ENCODE results near the gene ADD3. TPM values are rescaled to one million over a fixed set of nuclear protein-coding genes. Genes with fewer than 3 reads are reported as not detected.

ADD3 gene
- total RNA-seq, 4 donors from 2014 or later = 257 to 644 (median 358) TPM

GRCh38 chr10:110144507-110144906 is 136.7 kb downstream of the ADD3 start:
- Histone ChIP-seq H3K4me1 (peaks cover 8 to 10% of the 10 kb centered on the region in 2 donors), H3K36me3 (no peaks in the 10 kb centered on the region), H3K27ac (no peak overlapping the region), H3K9me3 (no peaks in the 10 kb centered on the region), H3K27me3 (no peaks in the 10 kb centered on the region), H3K4me3 (replicated peaks in 1 of 3) (no peak overlapping the region)
- TF ChIP-seq CTCF (IDR thresholded peaks at IDR 0.05) (no peak), POLR2A (IDR thresholded peaks at IDR 0.05) (no peak)
- WGBS, 2 donors = 68 to 85% methylated on average over 1 of the region's 1 CpG
- intact Hi-C loops (cut with DNase I) = loop anchor here (5.0 kb wide), 1 partner anchor 63 kb away; the partner anchor contains the start of gene MXI1
- DNase-seq = no peak

GRCh38 chr10:110147961-110148360 is 140.2 kb downstream of the ADD3 start:
- Histone ChIP-seq H3K36me3 (no peaks in the 10 kb centered on the region), H3K4me3 (replicated peaks in 1 of 3) (no peak overlapping the region), H3K9me3 (no peaks in the 10 kb centered on the region), H3K4me1 (peaks cover 0 to 4% of the 10 kb centered on the region in 2 donors), H3K27ac (no peak overlapping the region), H3K27me3 (no peaks in the 10 kb centered on the region)
- intact Hi-C loops (cut with DNase I) = no loop called here
- 29 to 44% methylated on average over 8 of the region's 8 CpGs for WGBS, 2 donors
- DNase-seq = no peak
- no peak for TF ChIP-seq CTCF (IDR thresholded peaks at IDR 0.05)
- TF ChIP-seq POLR2A (IDR thresholded peaks at IDR 0.05) = no peak

GRCh38 chr10:110149259-110149658 is 141.5 kb downstream of the ADD3 start:
- H3K27ac ChIP-seq = no peak overlapping the region
- intact Hi-C loops (cut with DNase I) = no loop called here
- no peaks in the 10 kb centered on the region for H3K27me3 ChIP-seq
- DNase-seq = no peak
- H3K36me3 ChIP-seq = no peaks in the 10 kb centered on the region
- no peak overlapping the region for H3K4me3 ChIP-seq (replicated peaks in 1 of 3)
- peaks cover 0 to 4% of the 10 kb centered on the region in 2 donors for H3K4me1 ChIP-seq
- H3K9me3 ChIP-seq = no peaks in the 10 kb centered on the region
- no peak for TF ChIP-seq POLR2A (IDR thresholded peaks at IDR 0.05)
- no peak for TF ChIP-seq CTCF (IDR thresholded peaks at IDR 0.05)
- 70 to 88% methylated on average over 6 to 8 of the region's 8 CpGs for WGBS, 2 donors

- Histone ChIP-seq H3K27ac (no peak overlapping the region), H3K4me3 (replicated peaks in 1 of 3) (no peak overlapping the region), H3K27me3 (no peaks in the 10 kb centered on the region), H3K9me3 (no peaks in the 10 kb centered on the region), H3K36me3 (no peaks in the 10 kb centered on the region), H3K4me1 (peaks cover 0 to 4% of the 10 kb centered on the region in 2 donors)
- WGBS, 2 donors = 91 to 96% methylated on average over 4 of the region's 4 CpGs
- TF ChIP-seq POLR2A (IDR thresholded peaks at IDR 0.05) = no peak
- TF ChIP-seq CTCF (IDR thresholded peaks at IDR 0.05) = no peak
- DNase-seq = no peak
- intact Hi-C loops (cut with DNase I) = no loop called here
These were observed 142.3 kb downstream of the ADD3 start for GRCh38 chr10:110150046-110150445.

- Histone ChIP-seq H3K27ac (no peak overlapping the region), H3K9me3 (no peaks in the 10 kb centered on the region), H3K4me1 (peaks cover 0 to 4% of the 10 kb centered on the region in 2 donors), H3K27me3 (no peaks in the 10 kb centered on the region), H3K36me3 (no peaks in the 10 kb centered on the region), H3K4me3 (replicated peaks in 1 of 3) (no peak overlapping the region)
- WGBS, 2 donors = 72 to 73% methylated on average over 4 to 6 of the region's 6 CpGs
- no peak for DNase-seq
- intact Hi-C loops (cut with DNase I) = no loop called here
- no peak for TF ChIP-seq CTCF (IDR thresholded peaks at IDR 0.05)
- no peak for TF ChIP-seq POLR2A (IDR thresholded peaks at IDR 0.05)
These were observed 143.2 kb downstream of the ADD3 start for GRCh38 chr10:110150981-110151380.
